Transverse colon (tissue), 4 donors: ENCODE data around the gene CAPN5. TPM values are rescaled to one million over a fixed set of nuclear protein-coding genes. Genes with fewer than 3 reads are reported as not detected.

Source experiments
- DNase-seq: peaks from one replicate; pipeline ENCODE4 v3.0.0-alpha.2; 2019
- H3K27ac ChIP-seq, 4 donors: fragments of 200-600 bp; sonication (generic); 2 replicates each; pipeline ENCODE4 v1.5.1; 2016 to 2018; ENCODE audit warnings: inconsistent platforms in 4 of 4
- H3K27me3 ChIP-seq: fragments of 200-600 bp; sonication (generic); 2 replicates; pipeline ENCODE4 v1.5.1; 2017; ENCODE audit warnings: inconsistent platforms
- H3K36me3 ChIP-seq, 4 donors: fragments of 200-600 bp; sonication (generic); 2 replicates each; pipeline ENCODE4 v1.5.1; 2017 to 2019; ENCODE audit warnings: inconsistent platforms in 4 of 4
- H3K4me1 ChIP-seq, 4 donors: fragments of 200-600 bp; sonication (generic); 2 replicates each; pipeline ENCODE4 v1.5.1; 2017 to 2020; ENCODE audit warnings: inconsistent platforms in 4 of 4
- H3K4me3 ChIP-seq, 4 donors: fragments of 200-600 bp; sonication (generic); 1 replicate in 1 of 4; 2 replicates in 3 of 4; pipeline versions ENCODE4 v1.5.1 to v1.6.1; 2017 to 2019; ENCODE audit warnings: inconsistent platforms in 4 of 4
- H3K9me3 ChIP-seq, 2 donors: fragments of 200-600 bp; sonication (generic); 2 replicates each; pipeline ENCODE4 v1.5.1; 2017 to 2019; ENCODE audit warnings: inconsistent platforms in 2 of 2
- EP300 ChIP-seq: sonication (generic); formaldehyde crosslinking; IDR thresholded peaks from one replicate; pipeline ENCODE4 v1.6.1; 2017; ENCODE audit warnings: antibody characterized with exemption, low read depth
- POLR2A ChIP-seq: fragments of 450-650 bp; IDR thresholded peaks from one replicate; pipeline ENCODE4 v1.6.1; 2016; ENCODE audit warnings: antibody characterized with exemption, mild to moderate bottlenecking, moderate library complexity
- POLR2AphosphoS5 ChIP-seq, 3 donors: sonication (generic); formaldehyde crosslinking; IDR thresholded peaks; one replicate each; pipeline ENCODE4 v1.6.1; 2016; ENCODE audit warnings: antibody characterized with exemption in 3 of 3
- WGBS, 2 donors: methylation state at CpG; one replicate each; pipeline ENCODE4 v1.1.5; 2018; ENCODE audit warnings: low coverage in 1 of 2; 5-methylcytosine and 5-hydroxymethylcytosine counted together
- in situ Hi-C, 4 donors: fragments of 200-750 bp; cut with MboI; loops; one replicate each; pipeline versions ENCODE4 v1.15.0 to v1.15.1; 2017; ENCODE audit warnings: low sequenced_read_pairs in 3 of 4, low pct_ligation_motif_present in 1 of 4, low pct_unique_long_range_greater_than_20kb in 1 of 4
- intact Hi-C: fragments of 100-400 bp; cut with DNase I; formaldehyde crosslinking; loops from one replicate; pipeline ENCODE4 v1.15.1; 2023; ENCODE audit warnings: low total_unique reads
- total RNA-seq, 4 donors: library from RNA; depleted of rRNA; stranded (reverse); fragments of >200 nt; gene quantifications; one replicate each; pipeline ENCODE4 v1.1.0, GENCODE V29; 2016
- TF ChIP-seq, protein P1 (sequence below), 5 experiments: fragments of 200-600 bp in 3 of 5; fragments of 450-650 bp in 2 of 5; sonication (generic) in 3 of 5; IDR thresholded peaks; 1 replicate in 2 of 5; 2 replicates in 3 of 5; pipeline ENCODE4 v1.5.1; 2016 to 2017; ENCODE audit warnings: antibody characterized with exemption in 5 of 5, inconsistent platforms in 3 of 5, mild to moderate bottlenecking in 2 of 5, moderate library complexity in 1 of 5

The CAPN5 gene
- total RNA-seq, 4 donors from 2014 or later, result 210 to 290 (median 214) TPM

DNA sequence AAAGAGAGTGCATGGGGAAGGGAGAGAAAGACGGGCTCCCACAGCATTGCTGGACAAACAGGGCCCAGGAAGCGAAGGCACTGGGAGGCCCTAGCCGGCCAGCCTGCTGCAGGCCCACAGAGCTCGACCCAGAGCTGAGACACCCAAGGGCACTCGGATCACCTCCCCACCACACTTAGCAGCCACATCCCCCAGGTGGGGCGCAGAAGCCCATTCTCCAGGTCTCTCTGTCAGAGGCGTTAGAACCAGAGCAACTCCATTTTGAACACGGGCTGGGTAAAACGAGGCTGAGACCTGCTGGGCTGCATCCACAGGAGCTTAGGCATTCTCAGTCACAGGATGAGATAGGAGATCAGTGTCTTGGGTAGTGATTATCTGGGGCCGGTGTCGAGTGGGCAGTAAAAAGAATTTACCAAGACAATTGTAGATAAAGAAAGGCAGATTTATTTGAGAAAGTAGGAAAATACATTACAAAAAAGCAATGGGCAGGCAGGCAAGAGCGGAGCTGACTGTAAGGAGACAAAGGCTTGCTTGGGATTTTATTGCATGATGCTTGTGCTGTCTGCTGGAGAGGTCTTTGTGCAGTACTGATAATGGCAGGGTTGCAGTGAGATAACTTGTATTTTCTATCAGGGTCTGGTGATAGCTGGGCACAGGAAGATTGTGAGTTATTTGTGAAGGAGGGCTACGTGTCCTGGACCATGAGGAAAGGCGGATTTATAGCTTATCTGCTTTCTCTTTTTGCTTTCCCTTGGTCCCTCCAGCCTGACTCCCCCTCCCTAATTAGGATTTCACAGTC lies 13.4 kb upstream of the CAPN5 start:
- no peak overlapping the region for H3K27ac ChIP-seq
- H3K27me3 ChIP-seq, result no peaks in the 10 kb centered on the region
- H3K9me3 ChIP-seq, result peaks cover 10 to 16% of the 10 kb centered on the region in 2 donors
- H3K4me1 ChIP-seq, result peaks cover 0 to 20% (median 8%) of the 10 kb centered on the region in 4 donors
- no peak overlapping the region for H3K4me3 ChIP-seq
- intact Hi-C loops (no loop called here), in situ Hi-C loops (loop anchor here in 1 of 4 donors (5.0 kb wide), 1 partner anchor 39 kb away; no protein-coding TSS in a partner anchor)
- DNase-seq, result no peak
- TF ChIP-seq, protein P1, sequence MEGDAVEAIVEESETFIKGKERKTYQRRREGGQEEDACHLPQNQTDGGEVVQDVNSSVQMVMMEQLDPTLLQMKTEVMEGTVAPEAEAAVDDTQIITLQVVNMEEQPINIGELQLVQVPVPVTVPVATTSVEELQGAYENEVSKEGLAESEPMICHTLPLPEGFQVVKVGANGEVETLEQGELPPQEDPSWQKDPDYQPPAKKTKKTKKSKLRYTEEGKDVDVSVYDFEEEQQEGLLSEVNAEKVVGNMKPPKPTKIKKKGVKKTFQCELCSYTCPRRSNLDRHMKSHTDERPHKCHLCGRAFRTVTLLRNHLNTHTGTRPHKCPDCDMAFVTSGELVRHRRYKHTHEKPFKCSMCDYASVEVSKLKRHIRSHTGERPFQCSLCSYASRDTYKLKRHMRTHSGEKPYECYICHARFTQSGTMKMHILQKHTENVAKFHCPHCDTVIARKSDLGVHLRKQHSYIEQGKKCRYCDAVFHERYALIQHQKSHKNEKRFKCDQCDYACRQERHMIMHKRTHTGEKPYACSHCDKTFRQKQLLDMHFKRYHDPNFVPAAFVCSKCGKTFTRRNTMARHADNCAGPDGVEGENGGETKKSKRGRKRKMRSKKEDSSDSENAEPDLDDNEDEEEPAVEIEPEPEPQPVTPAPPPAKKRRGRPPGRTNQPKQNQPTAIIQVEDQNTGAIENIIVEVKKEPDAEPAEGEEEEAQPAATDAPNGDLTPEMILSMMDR (IDR thresholded peaks at IDR 0.05), result no peak
- no peak for TF ChIP-seq POLR2AphosphoS5 (IDR thresholded peaks at IDR 0.05)
- no peak for TF ChIP-seq POLR2A
- TF ChIP-seq EP300, result no peak
- H3K36me3 ChIP-seq, result no peaks in the 10 kb centered on the region
- WGBS, 2 donors, result 85 to 90% methylated on average over 5 to 14 of the region's 14 CpGs

DNA sequence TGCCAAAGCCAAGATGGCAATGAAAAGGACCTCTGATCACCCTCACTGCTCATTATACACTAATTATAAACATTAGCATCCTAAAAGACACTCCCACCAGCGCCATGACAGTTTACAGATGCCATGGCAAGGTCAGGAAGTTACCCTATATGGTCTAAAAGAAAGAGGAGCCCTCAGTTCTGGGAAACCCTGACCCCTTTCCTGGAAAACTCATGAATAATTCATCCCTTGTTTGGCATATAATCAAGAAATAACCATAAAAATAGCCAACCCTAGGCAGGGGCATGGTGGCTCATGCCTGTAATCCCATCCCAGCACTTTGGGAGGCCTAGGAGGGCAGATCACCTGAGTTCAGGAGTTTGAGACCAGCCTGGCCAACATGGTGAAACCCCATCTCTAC lies 12.7 kb upstream of the CAPN5 start:
- intact Hi-C loops, result no loop called here
- H3K4me3 ChIP-seq, result no peak overlapping the region
- peaks cover 10 to 16% of the 10 kb centered on the region in 2 donors for H3K9me3 ChIP-seq
- H3K27ac ChIP-seq, result no peak overlapping the region
- no peaks in the 10 kb centered on the region for H3K36me3 ChIP-seq
- no peak for DNase-seq
- peaks cover 0 to 14% (median 3%) of the 10 kb centered on the region in 4 donors for H3K4me1 ChIP-seq
- no peak for TF ChIP-seq EP300
- TF ChIP-seq POLR2AphosphoS5 (IDR thresholded peaks at IDR 0.05), result no peak
- TF ChIP-seq POLR2A, result no peak
- TF ChIP-seq, protein P1 (IDR thresholded peaks at IDR 0.05), result no peak
- in situ Hi-C loops, result loop anchor here in 1 of 4 donors (5.0 kb wide), 1 partner anchor 38 kb away; no protein-coding TSS in a partner anchor
- no peaks in the 10 kb centered on the region for H3K27me3 ChIP-seq
- 54% methylated on average over 1 of the region's 1 CpG; no CpG with 5 or more reads in 1 of the 2 donors for WGBS, 2 donors

DNA sequence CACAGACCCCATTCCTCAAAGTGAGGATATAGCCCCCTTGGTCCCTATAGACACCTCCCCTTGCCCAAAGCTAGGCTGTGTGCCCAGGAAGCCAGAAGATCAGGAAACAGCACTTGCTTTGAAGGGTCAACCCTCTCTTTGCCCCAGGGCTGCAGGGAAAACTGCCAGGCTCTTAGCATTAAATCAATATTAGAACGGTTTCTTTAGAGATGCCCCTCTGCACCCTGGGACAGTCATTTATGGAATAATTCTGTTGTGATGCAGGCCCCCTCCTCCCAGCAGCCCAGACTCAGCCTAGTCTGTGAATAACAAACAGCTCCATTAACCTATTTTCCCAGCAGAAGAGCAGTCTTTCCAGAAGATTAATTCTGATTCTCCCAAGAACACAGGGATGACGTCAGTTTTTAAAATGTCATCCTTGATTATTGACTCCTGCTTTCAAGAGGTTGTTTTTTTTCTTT lies 11.6 kb upstream of the CAPN5 start:
- in situ Hi-C loops, result no loop called here
- Histone ChIP-seq H3K36me3 (no peaks in the 10 kb centered on the region), H3K4me1 (peaks cover 0 to 7% (median under 1%) of the 10 kb centered on the region in 4 donors), H3K27ac (no peak overlapping the region), H3K4me3 (no peak overlapping the region), H3K27me3 (no peaks in the 10 kb centered on the region), H3K9me3 (peaks cover 10 to 16% of the 10 kb centered on the region in 2 donors)
- no peak for DNase-seq
- intact Hi-C loops, result no loop called here
- TF ChIP-seq POLR2A (no peak), EP300 (no peak), POLR2AphosphoS5 (IDR thresholded peaks at IDR 0.05) (no peak)
- TF ChIP-seq, protein P1 (IDR thresholded peaks at IDR 0.05), result no peak
- WGBS, 2 donors, result 56 to 85% methylated on average over 2 of the region's 2 CpGs

DNA sequence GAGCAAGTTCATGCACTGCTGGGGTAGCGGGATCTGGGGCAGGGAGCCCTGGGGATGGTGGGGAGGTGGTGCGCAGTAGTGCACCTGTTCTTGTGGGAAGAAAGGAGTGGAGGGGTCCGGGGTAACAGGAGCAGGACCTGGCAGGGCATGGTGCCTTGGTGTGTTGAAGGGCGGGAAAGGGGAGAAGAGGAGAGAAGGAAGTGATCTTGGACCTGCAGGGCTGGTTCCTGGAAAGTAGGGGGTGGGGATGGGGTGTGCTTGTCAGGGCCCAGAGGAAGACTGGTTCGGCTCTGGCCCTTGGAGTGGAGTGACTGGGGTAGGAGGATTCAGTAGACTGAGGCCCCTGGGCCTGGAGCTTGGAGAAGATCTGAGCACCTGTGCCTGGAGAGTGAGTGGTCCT lies 10.9 kb upstream of the CAPN5 start:
- no peaks in the 10 kb centered on the region for H3K36me3 ChIP-seq
- H3K27me3 ChIP-seq, result no peaks in the 10 kb centered on the region
- in situ Hi-C loops, result no loop called here
- intact Hi-C loops, result no loop called here
- DNase-seq, result no peak
- H3K4me3 ChIP-seq, result no peak overlapping the region
- peaks cover 10 to 16% of the 10 kb centered on the region in 2 donors for H3K9me3 ChIP-seq
- WGBS, 2 donors, result 93 to 95% methylated on average over 4 to 5 of the region's 5 CpGs
- peaks cover 0 to 14% (median 5%) of the 10 kb centered on the region in 4 donors for H3K4me1 ChIP-seq
- TF ChIP-seq POLR2A, result no peak
- TF ChIP-seq EP300, result no peak
- TF ChIP-seq, protein P1 (IDR thresholded peaks at IDR 0.05), result no peak
- TF ChIP-seq POLR2AphosphoS5 (IDR thresholded peaks at IDR 0.05), result no peak
- H3K27ac ChIP-seq, result no peak overlapping the region
